CD1c-positive myeloid dendritic cell (primary cell): ENCODE results near the gene CUL2.
"Not testable (repeated sequence)": the region's sequence is repeated elsewhere in the genome, so short reads cannot be mapped to it uniquely, and the experiment has no call there.

Experiments used
- DNase-seq: peaks from one replicate; pipeline ENCODE4 v3.0.0-alpha.2; 2016; ENCODE audit errors: extremely low spot score

CUL2 gene

DNA sequence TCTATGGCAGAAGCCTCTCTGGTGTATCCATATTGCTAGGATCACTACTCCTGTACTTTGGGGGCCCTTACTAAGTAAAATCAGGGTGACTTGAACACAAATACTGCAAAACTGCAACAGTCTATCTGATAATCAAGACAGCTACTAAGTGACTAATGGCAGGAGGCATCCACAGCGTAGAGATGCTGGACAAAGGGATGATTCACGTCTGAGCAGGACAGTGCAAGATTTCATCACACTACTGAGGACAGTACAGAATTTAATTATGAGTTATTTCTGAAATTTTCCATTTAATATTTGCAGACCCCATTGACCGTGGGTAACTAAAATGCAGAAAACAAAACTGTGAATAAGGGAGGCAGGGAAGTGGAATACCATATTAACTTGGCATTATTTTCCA lies 10.4 kb downstream of the CUL2 start:
- DNase-seq = no peak

GRCh38 chr10:35079265-35079664 lies 10.9 kb downstream of the CUL2 start:
- DNase-seq = no peak

DNA sequence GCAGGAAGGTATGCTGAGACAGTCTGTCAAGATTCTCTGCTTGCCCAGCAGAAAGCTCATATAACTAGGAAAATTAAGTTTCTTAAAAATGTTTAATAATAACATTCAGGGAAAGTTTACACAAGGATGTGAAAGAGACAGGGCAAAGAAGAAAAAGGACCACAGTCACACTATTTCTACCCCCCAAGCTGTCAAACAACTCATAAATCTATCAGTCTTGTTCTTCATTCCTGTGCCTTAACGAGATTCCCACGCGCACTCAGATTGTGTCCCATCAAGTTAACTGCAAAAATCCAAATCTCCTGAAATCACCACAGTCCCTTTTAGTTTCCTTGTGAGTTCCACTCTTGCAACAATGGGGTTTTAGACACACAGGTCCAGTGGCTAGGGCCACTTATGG lies 14.9 kb downstream of the CUL2 start:
- DNase-seq = no peak

DNA sequence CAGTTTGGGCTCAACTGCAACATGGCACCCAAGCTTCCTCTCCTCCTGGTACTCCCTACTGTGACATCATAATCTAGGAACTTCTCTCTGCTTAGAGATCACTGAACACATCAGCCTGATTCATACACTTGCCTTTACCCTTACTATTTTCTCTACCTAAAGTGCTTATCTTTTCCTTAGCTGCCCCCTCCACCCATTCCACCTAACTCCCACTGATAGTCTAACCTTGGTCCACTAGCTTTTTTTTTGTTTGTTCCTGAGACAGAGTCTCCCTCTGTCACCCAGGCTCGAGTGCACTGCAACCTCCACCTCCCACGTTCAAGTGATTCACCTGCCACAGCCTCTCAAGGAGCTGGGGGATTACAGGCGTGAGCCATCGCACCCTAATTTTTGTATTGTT lies 15.9 kb downstream of the CUL2 start:
- DNase-seq = no peak

GRCh38 chr10:35070521-35070920 lies 19.6 kb downstream of the CUL2 start:
- DNase-seq = no peak

DNA sequence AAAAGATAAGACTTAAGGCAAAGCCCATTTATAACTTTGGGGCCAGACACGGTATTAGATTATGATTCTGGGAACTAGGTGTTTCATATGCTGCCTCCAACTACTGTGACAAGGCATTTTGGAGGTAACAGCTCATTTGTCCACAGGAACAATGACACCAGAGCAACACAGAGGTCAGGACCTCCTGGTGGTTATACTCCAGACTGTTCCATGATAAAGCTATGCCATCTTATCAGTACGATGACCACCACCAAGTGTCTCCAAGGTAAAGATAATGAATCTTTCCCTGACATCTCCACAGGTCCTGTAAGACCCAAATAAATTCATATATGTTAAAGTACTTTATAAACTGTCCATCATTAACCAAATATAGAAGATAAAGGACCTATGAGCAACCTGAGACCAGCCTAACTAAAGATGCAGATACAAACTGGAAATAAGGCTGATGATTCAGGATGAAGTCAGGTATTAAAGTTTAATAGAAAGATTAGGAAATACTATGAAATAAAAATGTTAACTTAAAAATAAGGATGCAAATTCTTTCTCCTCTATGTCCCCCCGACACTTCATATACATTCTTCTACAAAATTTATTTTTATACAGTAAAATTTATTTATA lies 26.2 kb downstream of the CUL2 start:
- DNase-seq = no peak

DNA sequence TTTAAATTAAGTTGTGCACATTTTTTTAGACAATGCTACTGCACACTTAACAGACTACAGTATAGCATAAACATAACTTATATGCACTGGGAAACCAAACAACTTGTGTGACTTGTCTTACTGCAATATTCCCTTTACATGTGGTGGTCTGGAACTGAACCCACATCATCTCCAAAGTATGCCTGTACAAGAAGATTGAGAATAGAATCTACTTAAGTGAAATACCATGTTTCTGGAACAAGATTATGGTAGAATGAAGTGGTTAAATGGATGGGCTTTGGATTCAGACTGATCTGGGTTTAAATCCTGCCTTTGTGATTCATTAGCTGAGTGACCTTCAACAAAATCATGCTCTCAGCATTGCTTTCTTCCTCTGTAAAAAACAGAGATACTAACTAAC lies 30.7 kb downstream of the CUL2 start:
- DNase-seq = no peak

GRCh38 chr10:35058686-35059085 lies 31.5 kb downstream of the CUL2 start:
- no peak for DNase-seq

- no peak for DNase-seq
Observed at GRCh38 chr10:35058134-35058533, 32.0 kb downstream of the CUL2 start.

DNA sequence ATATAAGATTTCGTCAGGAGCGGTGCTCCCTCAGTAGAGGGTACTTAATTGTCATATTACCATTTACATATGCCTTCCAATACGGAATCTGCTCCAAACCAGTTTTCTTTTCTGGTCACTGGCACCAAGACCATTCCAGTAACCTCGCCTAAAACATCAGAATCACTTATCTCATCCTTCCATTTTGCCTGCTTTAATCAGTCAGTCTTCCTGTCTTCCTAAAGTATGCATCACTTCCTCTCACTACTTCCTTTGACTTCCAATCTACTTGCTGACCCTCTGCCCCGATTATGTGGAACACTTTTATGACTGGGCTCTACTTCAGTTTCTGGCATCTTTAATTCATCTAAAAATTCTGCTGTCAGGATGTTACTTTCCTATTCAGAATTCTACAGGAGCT lies 33.5 kb downstream of the CUL2 start:
- DNase-seq = no peak

GRCh38 chr10:35056133-35056532 lies 34.0 kb downstream of the CUL2 start:
- no peak for DNase-seq

- DNase-seq = no peak
Observed at GRCh38 chr10:35050568-35050967, 39.6 kb downstream of the CUL2 start.

GRCh38 chr10:35046074-35046473 lies 44.1 kb downstream of the CUL2 start:
- no peak for DNase-seq

DNA sequence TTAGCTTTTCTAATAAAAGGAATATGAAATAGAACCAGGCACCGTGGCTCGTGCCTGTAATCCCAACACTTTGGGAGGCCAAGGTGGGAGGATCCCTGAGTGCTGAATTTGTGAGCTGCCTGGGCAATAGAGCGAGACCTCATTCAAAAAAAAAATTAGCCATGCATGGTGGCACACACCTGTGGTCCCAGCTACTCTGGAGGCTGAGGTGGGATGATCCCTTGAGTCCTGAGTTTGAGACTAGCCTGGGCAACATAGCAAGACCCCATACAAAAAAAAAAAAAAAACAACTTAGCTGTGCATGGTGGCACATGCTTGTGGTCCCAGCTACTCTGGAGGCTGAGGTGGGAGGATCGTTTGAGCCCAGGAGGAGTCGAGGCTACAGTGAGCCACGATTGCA lies 44.9 kb downstream of the CUL2 start:
- not testable (repeated sequence) for DNase-seq

DNA sequence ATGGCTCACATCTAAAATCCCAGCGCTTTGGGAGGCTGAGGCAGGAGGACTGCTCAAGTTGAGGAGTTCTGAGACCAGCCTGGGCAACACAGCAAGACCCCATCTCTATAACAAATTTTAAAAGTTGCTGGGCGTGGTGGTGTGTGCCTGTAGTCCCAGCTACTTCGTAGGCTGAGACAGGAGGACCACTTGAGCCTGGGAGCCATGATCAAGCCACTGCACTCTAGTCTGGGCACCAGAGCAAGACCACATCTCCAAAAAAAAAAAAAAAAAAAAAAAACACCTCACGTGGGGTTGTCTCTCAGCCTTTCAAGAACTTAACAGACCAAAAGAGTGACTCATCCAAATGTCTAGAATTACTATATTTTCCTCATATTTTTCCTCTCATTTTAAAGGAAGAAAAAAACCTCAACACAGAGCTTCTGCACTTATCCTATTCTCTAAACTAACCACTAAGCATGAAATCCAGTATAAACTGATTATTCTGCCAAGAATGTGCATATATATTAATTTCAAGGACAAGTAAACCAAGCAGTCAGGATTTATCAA lies 46.3 kb downstream of the CUL2 start:
- DNase-seq = no peak

- no peak for DNase-seq
Observed at GRCh38 chr10:35042783-35043182, 47.4 kb downstream of the CUL2 start.

- no peak for DNase-seq
Observed at GRCh38 chr10:35041502-35041879, 48.6 kb downstream of the CUL2 start.

DNA sequence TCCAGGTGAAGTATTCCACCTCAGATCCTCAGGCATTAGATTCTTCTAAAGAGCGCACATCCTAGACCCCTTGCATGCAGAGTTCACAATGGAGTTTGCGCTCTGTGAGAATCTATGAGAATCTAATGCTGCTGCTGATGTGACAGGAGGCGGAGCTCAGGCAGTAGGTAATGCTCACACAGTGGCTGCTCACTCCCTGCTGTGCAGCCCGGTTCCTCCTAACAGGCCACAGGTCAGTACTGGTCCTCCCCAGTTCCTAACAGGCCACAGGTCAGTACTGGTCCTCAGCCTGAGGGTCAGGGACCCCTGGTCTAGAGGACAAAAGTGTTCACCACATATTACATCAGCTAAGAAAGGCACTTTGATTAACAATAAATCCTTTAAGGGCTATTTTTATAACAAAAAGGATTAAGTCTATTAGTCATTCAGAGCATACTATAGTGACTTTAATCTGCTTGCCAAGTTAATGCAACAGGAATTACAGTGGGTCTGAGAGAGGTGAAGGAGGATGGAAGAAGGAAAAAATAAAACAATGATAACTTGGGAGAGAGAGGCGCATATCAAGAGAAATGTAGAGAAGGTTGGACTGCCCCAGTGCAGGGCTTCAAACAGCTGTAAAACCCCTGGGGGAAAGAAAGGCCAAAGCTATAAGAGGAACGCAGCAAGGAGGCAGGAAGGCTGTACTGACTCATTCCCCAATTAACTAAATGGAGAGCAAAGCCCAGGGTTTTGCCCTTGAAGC lies 49.2 kb downstream of the CUL2 start:
- no peak for DNase-seq

DNA sequence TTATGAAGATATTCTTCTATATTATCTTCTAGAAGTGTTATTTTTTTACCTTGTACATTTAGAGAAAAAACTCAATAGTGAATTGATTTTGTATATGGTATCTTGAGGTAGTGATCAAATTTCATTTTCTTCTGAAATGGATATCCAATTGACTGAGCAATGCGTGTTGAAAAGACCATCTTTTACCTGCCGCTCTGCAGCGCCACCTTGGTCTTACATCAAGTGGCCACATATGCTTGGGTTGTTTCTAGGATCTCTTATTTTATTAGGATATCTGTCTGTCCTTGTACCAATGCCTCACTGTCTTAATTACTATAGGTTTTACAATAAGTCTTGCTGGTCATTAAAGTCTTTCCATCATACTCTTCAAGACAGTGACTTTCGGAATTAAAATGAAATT lies 53.0 kb downstream of the CUL2 start:
- no peak for DNase-seq

GRCh38 chr10:35035606-35036005 lies 54.5 kb downstream of the CUL2 start:
- peak; percentile 20 for DNase-seq

GRCh38 chr10:35027567-35027966 lies 62.6 kb downstream of the CUL2 start:
- no peak for DNase-seq

DNA sequence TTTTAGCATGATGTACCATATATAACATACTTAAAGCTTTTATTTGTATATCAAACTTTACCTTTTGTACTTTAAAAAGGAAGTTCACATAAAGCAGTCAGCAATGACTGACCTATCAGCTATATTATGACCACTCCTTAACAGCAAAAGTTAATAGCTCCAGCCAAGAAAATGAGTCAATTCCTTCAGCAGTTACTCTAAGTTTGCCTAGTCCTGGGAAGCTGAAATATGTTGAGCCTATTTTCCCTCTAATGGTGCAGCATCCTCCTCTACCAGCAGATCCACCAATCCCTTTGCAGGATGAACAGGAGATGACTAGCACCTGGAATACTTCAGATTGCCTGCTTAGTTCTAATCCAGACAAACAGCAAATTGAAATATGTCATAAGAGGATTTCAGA lies 64.2 kb downstream of the CUL2 start:
- no peak for DNase-seq

- DNase-seq = no peak
Observed at GRCh38 chr10:35020481-35020880, 69.7 kb downstream of the CUL2 start.
